Neuronal stem cell (in vitro differentiated cells): ENCODE data around the gene CDK5R2.

Experiments used
- DNase-seq: peaks from one replicate; pipeline ENCODE4 v3.0.0-alpha.2; 2013; ENCODE audit warnings: low spot score
- H2AFZ ChIP-seq: one replicate; pipeline ENCODE4 v1.6.1; 2013; ENCODE audit warnings: mild to moderate bottlenecking, low read length, inconsistent platforms
- H2AK5ac ChIP-seq: 2 replicates; pipeline ENCODE4 v1.6.1; 2013; ENCODE audit warnings: low read depth, mild to moderate bottlenecking, inconsistent platforms, low read length, moderate library complexity, mixed read lengths
- H2BK120ac ChIP-seq: 2 replicates; pipeline ENCODE4 v1.6.1; 2013; ENCODE audit warnings: low read depth, mild to moderate bottlenecking, inconsistent platforms, low read length, moderate library complexity, mixed read lengths
- H2BK12ac ChIP-seq: one replicate; pipeline ENCODE4 v1.6.1; 2013; ENCODE audit warnings: low read length, inconsistent platforms
- H2BK15ac ChIP-seq: 2 replicates; pipeline ENCODE4 v1.6.1; 2013; ENCODE audit warnings: mild to moderate bottlenecking, low read length, inconsistent platforms, mixed read lengths
- H2BK5ac ChIP-seq: one replicate; pipeline ENCODE4 v1.6.1; 2013; ENCODE audit warnings: inconsistent platforms, mild to moderate bottlenecking, low read length, moderate library complexity
- H3K14ac ChIP-seq: one replicate; pipeline ENCODE4 v1.6.1; 2013; ENCODE audit warnings: low read length, inconsistent platforms
- H3K18ac ChIP-seq: 2 replicates; pipeline ENCODE4 v1.6.1; 2013; ENCODE audit warnings: low read length, inconsistent platforms
- H3K23ac ChIP-seq: 2 replicates; pipeline ENCODE4 v1.6.1; 2013; ENCODE audit warnings: low read depth, mild to moderate bottlenecking, mixed read lengths, low read length, inconsistent platforms; ENCODE audit not compliant: poor library complexity
- H3K27ac ChIP-seq: replicated peaks from 3 replicates; pipeline ENCODE4 v1.5.1; 2013; ENCODE audit warnings: low read length, inconsistent platforms
- H3K27me3 ChIP-seq, 3 experiments: 2 replicates each; pipeline ENCODE4 v1.6.1; 2013; ENCODE audit warnings: low read length in 3 of 3, mild to moderate bottlenecking in 2 of 3, inconsistent platforms in 1 of 3, low read depth in 1 of 3, mixed read lengths in 1 of 3, moderate library complexity in 1 of 3; ENCODE audit not compliant: control insufficient read depth in 3 of 3, insufficient read depth in 3 of 3
- H3K36me3 ChIP-seq, 2 donors: replicated peaks in 1 of 2; 2 replicates each; pipeline ENCODE4 v1.6.1; 2013; ENCODE audit warnings: low read length in 2 of 2; ENCODE audit not compliant: control insufficient read depth in 2 of 2, insufficient read depth in 2 of 2
- H3K4ac ChIP-seq: 2 replicates; pipeline ENCODE4 v1.6.1; 2013; ENCODE audit warnings: inconsistent platforms, mild to moderate bottlenecking, low read length, moderate library complexity
- H3K4me1 ChIP-seq, 2 donors: 1 replicate in 1 of 2; 2 replicates in 1 of 2; pipeline ENCODE4 v1.6.1; 2013; ENCODE audit warnings: low read length in 2 of 2, low read depth in 1 of 2; ENCODE audit not compliant: control insufficient read depth in 2 of 2, insufficient read depth in 1 of 2
- H3K4me2 ChIP-seq: one replicate; pipeline ENCODE4 v1.6.1; 2013; ENCODE audit warnings: mild to moderate bottlenecking, low read length, inconsistent platforms; ENCODE audit not compliant: insufficient read depth, poor library complexity, severe bottlenecking
- H3K4me3 ChIP-seq, 2 donors: 2 replicates each; pipeline ENCODE4 v1.5.1; 2013; ENCODE audit warnings: low read length in 2 of 2, mild to moderate bottlenecking in 2 of 2, inconsistent platforms in 1 of 2, moderate library complexity in 1 of 2
- H3K79me1 ChIP-seq: one replicate; pipeline ENCODE4 v1.6.1; 2013; ENCODE audit warnings: low read depth, mild to moderate bottlenecking, inconsistent platforms, low read length, moderate library complexity
- H3K9ac ChIP-seq: one replicate; pipeline ENCODE4 v1.6.1; 2013; ENCODE audit warnings: mild to moderate bottlenecking, low read depth, low read length, inconsistent platforms; ENCODE audit not compliant: poor library complexity
- H3K9me3 ChIP-seq, 2 donors: replicated peaks in 1 of 2; 2 replicates each; pipeline versions ENCODE3 to v1.6.1; 2013; ENCODE audit warnings: low read length in 2 of 2, mild to moderate bottlenecking in 2 of 2, inconsistent platforms in 1 of 2, low read depth in 1 of 2, mixed read lengths in 1 of 2, moderate library complexity in 1 of 2; ENCODE audit not compliant: control insufficient read depth in 2 of 2, insufficient read depth in 1 of 2
- H4K8ac ChIP-seq: one replicate; pipeline ENCODE4 v1.6.1; 2013; ENCODE audit warnings: low read depth, mild to moderate bottlenecking, inconsistent platforms, low read length, moderate library complexity
- H4K91ac ChIP-seq: one replicate; pipeline ENCODE4 v1.6.1; 2013; ENCODE audit warnings: low read length, low read depth, mild to moderate bottlenecking, inconsistent platforms; ENCODE audit not compliant: poor library complexity
- WGBS, 2 donors: extraction: QIAGEN DNeasy Blood & Tissue Kit; methylation state at CpG; one replicate each; pipeline ENCODE4 v1.1.7; 2013; ENCODE audit warnings: missing lambda C conversion rate in 2 of 2, mixed read lengths in 1 of 2; ENCODE audit not compliant: insufficient read length in 2 of 2, insufficient replicate concordance in 1 of 2; ENCODE audit errors: extremely low coverage in 2 of 2; 5-methylcytosine and 5-hydroxymethylcytosine counted together

CDK5R2 gene

GRCh38 chr2:218961651-218962570 is 2.4 kb downstream of the CDK5R2 start:
- Histone ChIP-seq H3K14ac (no peak overlapping the region), H3K79me1 (no peaks in the 10 kb centered on the region), H3K9ac (no peak overlapping the region), H3K36me3 (no peaks in the 10 kb centered on the region), H2BK120ac (no peak overlapping the region), H3K4ac (no peak overlapping the region), H2AFZ (no peak overlapping the region), H3K23ac (no peak overlapping the region), H3K4me3 (no peak overlapping the region), H3K4me2 (no peak overlapping the region), H2AK5ac (no peak overlapping the region), H3K4me1 (peaks cover 15 to 21% of the 10 kb centered on the region in 2 donors), H4K8ac (no peak overlapping the region), H3K27ac (no peak overlapping the region), H2BK12ac (no peak overlapping the region), H4K91ac (no peak overlapping the region), H2BK15ac (no peak overlapping the region), H3K18ac (no peak overlapping the region), H3K9me3 (peaks cover 0 to 2% of the 10 kb centered on the region in 2 donors), H3K27me3 (peaks cover 18 to 54% (median 53%) of the 10 kb centered on the region in 3 experiments), H2BK5ac (no peak overlapping the region)
- no peak for DNase-seq
- WGBS, 2 donors, result no CpG with 5 or more reads among the region's 34 CpGs

- no peak overlapping the region for H2BK5ac ChIP-seq
- no CpG with 5 or more reads among the region's 42 CpGs for WGBS, 2 donors
These were observed 3.5 kb downstream of the CDK5R2 start for GRCh38 chr2:218962859-218963492.

GRCh38 chr2:218963601-218964000 is 4.1 kb downstream of the CDK5R2 start:
- peak overlapping the region in 1 of 2 donors; percentile 6 for H3K4me3 ChIP-seq
- no peak overlapping the region for H3K4ac ChIP-seq
- peaks cover 18 to 44% (median 38%) of the 10 kb centered on the region in 3 experiments for H3K27me3 ChIP-seq
- H3K79me1 ChIP-seq, result no peaks in the 10 kb centered on the region
- no peaks in the 10 kb centered on the region for H3K36me3 ChIP-seq
- peak overlapping the region; percentile 57 for H3K18ac ChIP-seq
- H4K91ac ChIP-seq, result no peak overlapping the region
- H2AFZ ChIP-seq, result peak overlapping the region; percentile 5
- H2BK15ac ChIP-seq, result no peak overlapping the region
- no peak overlapping the region for H2BK12ac ChIP-seq
- H3K9me3 ChIP-seq, result peaks cover 0 to 2% of the 10 kb centered on the region in 2 donors
- no peak overlapping the region for H3K9ac ChIP-seq
- no peak overlapping the region for H3K23ac ChIP-seq
- peak overlapping the region; percentile 71 for H3K14ac ChIP-seq
- peak overlapping the region; percentile 28 for H3K27ac ChIP-seq
- H4K8ac ChIP-seq, result no peak overlapping the region
- H2AK5ac ChIP-seq, result no peak overlapping the region
- peak overlapping the region; percentile 23 for H3K4me2 ChIP-seq
- no peak overlapping the region for H2BK5ac ChIP-seq
- no peak for DNase-seq
- no peak overlapping the region for H2BK120ac ChIP-seq
- H3K4me1 ChIP-seq, result peaks cover 15 to 21% of the 10 kb centered on the region in 2 donors
- WGBS, 2 donors, result no CpG with 5 or more reads among the region's 5 CpGs

More at GRCh38 chr2:218962859-218963492, 3.5 kb downstream of the CDK5R2 start:
- Histone ChIP-seq H2BK15ac (no peak overlapping the region), H3K27ac (no peak overlapping the region), H3K4me2 (peak overlapping the region; percentile 98), H3K36me3 (no peaks in the 10 kb centered on the region), H2BK12ac (no peak overlapping the region), H3K14ac (no peak overlapping the region), H2BK120ac (no peak overlapping the region), H4K91ac (no peak overlapping the region), H3K9ac (no peak overlapping the region), H4K8ac (no peak overlapping the region), H3K9me3 (peaks cover 0 to 2% of the 10 kb centered on the region in 2 donors), H3K79me1 (no peaks in the 10 kb centered on the region), H3K4ac (no peak overlapping the region), H2AK5ac (no peak overlapping the region), H3K4me1 (peaks cover 15 to 21% of the 10 kb centered on the region in 2 donors), H3K4me3 (peak overlapping the region; percentile 46 to 80), H3K18ac (no peak overlapping the region), H3K23ac (no peak overlapping the region), H2AFZ (peak overlapping the region; percentile 83), H3K27me3 (peaks cover 18 to 44% (median 44%) of the 10 kb centered on the region in 3 experiments)
- peak; percentile 94 for DNase-seq
